HCT116 (cell line): ENCODE measurements around the gene RXRA. TPM values are rescaled to one million over a fixed set of nuclear protein-coding genes. Genes with fewer than 3 reads are reported as not detected.

Source experiments
- ATAC-seq: fragments of 200-7000 bp; cut with Tn5 transposase; 2 replicates; pipeline ENCODE4 v1.9.1; 2020; ENCODE audit warnings: mild to moderate bottlenecking, moderate library complexity
- BruUV-seq: library from RNA; stranded (reverse); fragments of 400-500 nt; replicated peaks from 2 replicates; lab custom pipeline; 2021; lab: Mats Ljungman, UMichigan
- CTCF ChIA-PET: fragments of 300-600 bp; sonication (Branson Sonifier 250); formaldehyde crosslinking; loops from one replicate; lab custom pipeline; 2021; ENCODE audit warnings: antibody characterized with exemption; lab: Charles Lee
- POLR2A ChIA-PET: fragments of 300-600, 350-600 bp; sonication (Branson Sonifier 250); formaldehyde crosslinking; loops from one replicate; lab custom pipeline; 2021; ENCODE audit warnings: antibody characterized with exemption; lab: Charles Lee
- RAD21 ChIA-PET, 2 experiments: fragments of 300-600 bp; sonication (Branson Sonifier 250); formaldehyde crosslinking; loops; one replicate each; lab custom pipeline; 2023; ENCODE audit warnings: low total read pairs in 2 of 2; ENCODE audit not compliant: uncharacterized antibody in 2 of 2, unreplicated experiment in 2 of 2, low non-redundant PET in 1 of 2; lab: Charles Lee
- DNase-seq: peaks from one replicate; pipeline ENCODE4 v3.0.0-alpha.2; 2010; ENCODE audit warnings: low read depth, low spot score
- H2AFZ ChIP-seq: fragments of 200-600 bp; shearing (Covaris generic), sonication (generic); 2 replicates; pipeline ENCODE4 v1.6.1; 2017; ENCODE audit warnings: low read depth, mixed run types, mixed read lengths, antibody characterized with exemption, low read length; ENCODE audit not compliant: poor library complexity, severe bottlenecking
- H3K27ac ChIP-seq: 2 replicates; pipeline ENCODE4 v1.5.1; 2012; ENCODE audit warnings: low read depth, low read length
- H3K27me3 ChIP-seq: fragments of 200-600 bp; sonication (generic); 2 replicates; pipeline ENCODE4 v1.6.1; 2016; ENCODE audit warnings: mixed run types, low read length, mixed read lengths; ENCODE audit not compliant: insufficient read depth
- H3K36me3 ChIP-seq, 2 experiments: fragments of 200-500 bp in 1 of 2; fragments of 200-600 bp in 1 of 2; sonication (Bioruptor generic) in 1 of 2; sonication (generic) in 1 of 2; 2 replicates each; pipeline versions ENCODE4 v1.5.1 to v1.6.1; 2014 to 2016; ENCODE audit warnings: low read length in 2 of 2, inconsistent platforms in 1 of 2, mixed read lengths in 1 of 2, mixed run types in 1 of 2; ENCODE audit not compliant: insufficient read depth in 2 of 2, control insufficient read depth in 1 of 2
- H3K4me1 ChIP-seq, 2 experiments: fragments of 200-600 bp in 1 of 2; sonication (generic) in 1 of 2; 2 replicates each; pipeline versions ENCODE4 v1.5.1 to v1.6.1; 2012 to 2017; ENCODE audit warnings: low read length in 2 of 2, inconsistent platforms in 1 of 2, mild to moderate bottlenecking in 1 of 2, mixed read lengths in 1 of 2, mixed run types in 1 of 2, moderate library complexity in 1 of 2; ENCODE audit not compliant: insufficient read depth in 2 of 2, control insufficient read depth in 1 of 2
- H3K4me2 ChIP-seq: fragments of 200-600 bp; sonication (generic); 2 replicates; pipeline ENCODE4 v1.6.1; 2017; ENCODE audit warnings: mixed run types, low read length, mixed read lengths
- H3K4me3 ChIP-seq, 2 experiments: fragments of 200-600 bp in 1 of 2; sonication (generic) in 1 of 2; replicated peaks in 1 of 2; 2 replicates each; pipeline ENCODE4 v1.5.1; 2011 to 2016; ENCODE audit warnings: low read length in 2 of 2, control low read depth in 1 of 2, low read depth in 1 of 2, mild to moderate bottlenecking in 1 of 2, mixed read lengths in 1 of 2, mixed run types in 1 of 2
- H3K79me2 ChIP-seq: fragments of 200-600 bp; sonication (generic); 2 replicates; pipeline ENCODE4 v1.6.1; 2017; ENCODE audit warnings: mild to moderate bottlenecking, mixed run types, low read length, moderate library complexity, mixed read lengths; ENCODE audit not compliant: insufficient read depth
- H3K9ac ChIP-seq: fragments of 200-600 bp; sonication (generic); 2 replicates; pipeline ENCODE4 v1.6.1; 2016; ENCODE audit warnings: low read length, mixed read lengths
- H3K9me2 ChIP-seq: fragments of 200-600 bp; sonication (generic), shearing (Covaris generic); 2 replicates; pipeline ENCODE4 v1.6.1; 2017; ENCODE audit warnings: mixed run types, mild to moderate bottlenecking, moderate library complexity; ENCODE audit not compliant: insufficient read depth
- H3K9me3 ChIP-seq, 2 experiments: fragments of 200-500 bp in 1 of 2; fragments of 200-600 bp in 1 of 2; sonication (Bioruptor generic) in 1 of 2; sonication (generic) in 1 of 2; 2 replicates each; pipeline ENCODE4 v1.6.1; 2014 to 2017; ENCODE audit warnings: low read length in 2 of 2, mixed read lengths in 2 of 2, inconsistent platforms in 1 of 2, low read depth in 1 of 2, mild to moderate bottlenecking in 1 of 2, mixed run types in 1 of 2, moderate library complexity in 1 of 2; ENCODE audit not compliant: control insufficient read depth in 1 of 2, insufficient read depth in 1 of 2
- H4K20me1 ChIP-seq: fragments of 200-600 bp; sonication (generic), shearing (Covaris generic); 2 replicates; pipeline ENCODE4 v1.6.1; 2017; ENCODE audit warnings: mixed run types, mild to moderate bottlenecking, moderate library complexity; ENCODE audit not compliant: insufficient read depth
- CTCF ChIP-seq, 3 experiments: fragments of 200-600 bp in 1 of 3; sonication (generic) in 1 of 3; IDR thresholded peaks in 2 of 3; conservative IDR thresholded peaks in 1 of 3; 2 replicates each; pipeline ENCODE4 v1.5.1; 2012 to 2017; ENCODE audit warnings: low read depth in 2 of 3, low read length in 2 of 3, antibody characterized with exemption in 1 of 3, borderline replicate concordance in 1 of 3, control low read depth in 1 of 3, mild to moderate bottlenecking in 1 of 3, mixed read lengths in 1 of 3, mixed run types in 1 of 3, moderate library complexity in 1 of 3; ENCODE audit not compliant: insufficient read depth in 1 of 3
- POLR2AphosphoS5 ChIP-seq: IDR thresholded peaks from 2 replicates; pipeline ENCODE4 v1.6.1; 2011; ENCODE audit warnings: mild to moderate bottlenecking, low read depth, low read length, moderate library complexity
- RAD21 ChIP-seq: IDR thresholded peaks from 2 replicates; pipeline ENCODE4 v1.6.1; 2012; ENCODE audit warnings: low read depth, mild to moderate bottlenecking
- SIN3A ChIP-seq: IDR thresholded peaks from 2 replicates; pipeline ENCODE4 v1.6.1; 2012; ENCODE audit warnings: low read depth
- SP1 ChIP-seq: IDR thresholded peaks from 2 replicates; pipeline ENCODE4 v1.6.1; 2012; ENCODE audit warnings: low read depth
- ZBTB33 ChIP-seq: IDR thresholded peaks from 2 replicates; pipeline ENCODE4 v1.6.1; 2011; ENCODE audit warnings: mild to moderate bottlenecking, low read length, moderate library complexity; ENCODE audit not compliant: insufficient replicate concordance; ENCODE audit errors: extremely low read depth
- intact Hi-C: fragments of 100-400 bp; cut with micrococcal nuclease; formaldehyde crosslinking; loops from 2 replicates; pipeline ENCODE4 v1.10.0; 2022
- total RNA-seq: library from RNA; stranded (reverse); gene quantifications from one replicate; pipeline ENCODE4 v1.2.1, GENCODE V29; 2021; ENCODE audit not compliant: unreplicated experiment

Gene RXRA
- total RNA-seq, 1 experiment from 2014 or later: 43.9 TPM

- Histone ChIP-seq H3K27me3 (no peaks in the 10 kb centered on the region), H3K9me3 (no peaks in the 10 kb centered on the region), H2AFZ (no peak overlapping the region), H3K4me2 (no peak overlapping the region), H3K9ac (no peak overlapping the region), H3K9me2 (no peaks in the 10 kb centered on the region), H3K4me3 (no peak overlapping the region), H3K27ac (no peak overlapping the region), H4K20me1 (no peaks in the 10 kb centered on the region), H3K4me1 (peaks cover 6 to 13% of the 10 kb centered on the region in 2 experiments; a peak in 3 of 4 replicates), H3K79me2 (no peaks in the 10 kb centered on the region), H3K36me3 (peaks cover 5 to 6% of the 10 kb centered on the region in 2 experiments; a peak in 3 of 4 replicates)
- no peak for ATAC-seq
- TF ChIP-seq POLR2AphosphoS5 (no peak), CTCF (IDR thresholded peaks at IDR 0.05 in 2 of 3, conservative IDR thresholded peaks at IDR 0.05 in 1 of 3; ENCODE audit: borderline replicate concordance in 1 of 3, insufficient read depth in 1 of 3, low read depth in 2 of 3, low read length in 2 of 3) (no peak)
- CTCF ChIA-PET: no interaction called here
- intact Hi-C loops: no loop called here
- POLR2A ChIA-PET: no interaction called here
- BruUV-seq: no TSS peak
- DNase-seq: no peak
- RAD21 ChIA-PET: no interaction called here
These were observed 105.4 kb downstream of the RXRA start for GRCh38 chr9:134431626-134432025.

GRCh38 chr9:134432471-134432870, 106.2 kb downstream of the RXRA start:
- BruUV-seq: no TSS peak
- no peak for TF ChIP-seq SP1
- no peak for TF ChIP-seq RAD21
- TF ChIP-seq SIN3A: no peak
- no peak for TF ChIP-seq ZBTB33
- H3K9me2 ChIP-seq: no peaks in the 10 kb centered on the region
- no peak overlapping the region for H3K4me2 ChIP-seq
- no peak for ATAC-seq
- H3K4me3 ChIP-seq: no peak overlapping the region
- H3K79me2 ChIP-seq: no peaks in the 10 kb centered on the region
- no peak for DNase-seq
- POLR2A ChIA-PET: no interaction called here
- H3K4me1 ChIP-seq: peaks cover 6 to 13% of the 10 kb centered on the region in 2 experiments; a peak in 3 of 4 replicates
- peaks cover 5 to 6% of the 10 kb centered on the region in 2 experiments; a peak in 3 of 4 replicates for H3K36me3 ChIP-seq
- H3K27ac ChIP-seq: no peak overlapping the region
- RAD21 ChIA-PET: no interaction called here
- H3K9me3 ChIP-seq: no peaks in the 10 kb centered on the region
- H4K20me1 ChIP-seq: no peaks in the 10 kb centered on the region
- no peak overlapping the region for H3K9ac ChIP-seq
- no peaks in the 10 kb centered on the region for H3K27me3 ChIP-seq
- CTCF ChIA-PET: interaction anchor here (0.9 kb wide), 1 partner anchor 11 kb away, joined by 5 read pairs; no protein-coding TSS in a partner anchor
- no peak overlapping the region for H2AFZ ChIP-seq
- intact Hi-C loops: no loop called here
